Testis (tissue), 3 donors: Measurements from ENCODE around the gene LRRFIP1. TPM values are rescaled to one million over a fixed set of nuclear protein-coding genes. Genes with fewer than 3 reads are reported as not detected.

Experiments
- DNase-seq: peaks from one replicate; pipeline ENCODE4 v3.0.0-alpha.2; 2019
- H3K27ac ChIP-seq, 2 donors: fragments of 200-600 bp; sonication (generic); one replicate each; pipeline ENCODE4 v1.5.1; 2019
- H3K27me3 ChIP-seq: fragments of 200-600 bp; sonication (generic); one replicate; pipeline ENCODE4 v1.5.1; 2019
- H3K36me3 ChIP-seq: fragments of 200-600 bp; sonication (generic); one replicate; pipeline ENCODE4 v1.5.1; 2017; ENCODE audit warnings: low read depth; ENCODE audit errors: missing control alignments
- H3K4me1 ChIP-seq: fragments of 200-600 bp; sonication (generic); one replicate; pipeline ENCODE4 v1.5.1; 2019
- H3K4me3 ChIP-seq, 2 donors: fragments of 200-600 bp; sonication (generic); one replicate each; pipeline ENCODE4 v1.5.1; 2017 to 2019
- H3K9me3 ChIP-seq: fragments of 200-600 bp; sonication (generic); one replicate; pipeline ENCODE4 v1.5.1; 2017
- CTCF ChIP-seq, 3 experiments: fragments of 450-650 bp in 2 of 3; fragments of 200-600 bp in 1 of 3; sonication (generic) in 1 of 3; IDR thresholded peaks; one replicate each; pipeline ENCODE4 v1.5.1; 2016 to 2019; ENCODE audit warnings: antibody characterized with exemption in 3 of 3, mild to moderate bottlenecking in 2 of 3, moderate library complexity in 1 of 3
- POLR2A ChIP-seq: fragments of 450-650 bp; IDR thresholded peaks from one replicate; pipeline ENCODE4 v1.6.1; 2017; ENCODE audit warnings: antibody characterized with exemption, mild to moderate bottlenecking, moderate library complexity
- WGBS, 2 donors: methylation state at CpG; one replicate each; pipeline ENCODE4 v1.1.5; 2018; 5-methylcytosine and 5-hydroxymethylcytosine counted together
- intact Hi-C: fragments of 100-400 bp; cut with DNase I; formaldehyde crosslinking; loops from one replicate; pipeline ENCODE4 v1.15.1; 2023; ENCODE audit warnings: low total_unique reads
- polyA plus RNA-seq: library from polyadenylated mRNA; stranded (reverse); fragments of 350-450 nt; fragmentation: Illumina TruSeq; extraction: RNeasy Lipid Tissue Mini Kit (QIAGEN cat#74804); gene quantifications from one replicate; pipeline ENCODE4 v1.2.3, GENCODE V29; 2014; ENCODE audit warnings: low read depth, low replicate concordance; ENCODE audit not compliant: insufficient read depth
- total RNA-seq, 2 donors: library from RNA; depleted of rRNA; stranded (reverse); fragments of >200 nt; gene quantifications; one replicate each; pipeline ENCODE4 v1.2.3, GENCODE V29; 2016

The LRRFIP1 gene
- total and polyA plus RNA-seq, 3 donors from 2014 or later: 17.4 to 33.5 (median 25.5) TPM

GRCh38 chr2:237717366-237718276, 90.2 kb downstream of the LRRFIP1 start:
- no peak overlapping the region for H3K4me3 ChIP-seq
- intact Hi-C loops: no loop called here
- H3K36me3 ChIP-seq: no peaks in the 10 kb centered on the region
- DNase-seq: no peak
- H3K27ac ChIP-seq: no peak overlapping the region
- WGBS, 2 donors: 89 to 90% methylated on average over 23 to 24 of the region's 24 CpGs
- no peak for TF ChIP-seq POLR2A
- TF ChIP-seq CTCF (IDR thresholded peaks at IDR 0.05): no peak
- no peaks in the 10 kb centered on the region for H3K27me3 ChIP-seq
- H3K9me3 ChIP-seq: no peaks in the 10 kb centered on the region
- H3K4me1 ChIP-seq: no peaks in the 10 kb centered on the region

- H3K4me3 ChIP-seq: no peak overlapping the region
- no peaks in the 10 kb centered on the region for H3K36me3 ChIP-seq
- no peak overlapping the region for H3K27ac ChIP-seq
- H3K9me3 ChIP-seq: no peaks in the 10 kb centered on the region
- intact Hi-C loops: no loop called here
- no peak for DNase-seq
- no peak for TF ChIP-seq POLR2A
- H3K4me1 ChIP-seq: no peaks in the 10 kb centered on the region
- no peaks in the 10 kb centered on the region for H3K27me3 ChIP-seq
- WGBS, 2 donors: 91% methylated on average over 9 of the region's 9 CpGs
Measured at GRCh38 chr2:237718277-237718634, 90.9 kb downstream of the LRRFIP1 start.

GRCh38 chr2:237720444-237720843, 93.1 kb downstream of the LRRFIP1 start:
- DNase-seq: no peak
- no peaks in the 10 kb centered on the region for H3K4me1 ChIP-seq
- TF ChIP-seq POLR2A (no peak), CTCF (IDR thresholded peaks at IDR 0.05) (no peak)
- H3K9me3 ChIP-seq: no peaks in the 10 kb centered on the region
- 93 to 97% methylated on average over 7 of the region's 7 CpGs for WGBS, 2 donors
- no peaks in the 10 kb centered on the region for H3K36me3 ChIP-seq
- no peaks in the 10 kb centered on the region for H3K27me3 ChIP-seq
- H3K27ac ChIP-seq: no peak overlapping the region
- no peak overlapping the region for H3K4me3 ChIP-seq
- intact Hi-C loops: no loop called here

GRCh38 chr2:237720957-237721356, 93.6 kb downstream of the LRRFIP1 start:
- TF ChIP-seq POLR2A (no peak), CTCF (IDR thresholded peaks at IDR 0.05) (no peak)
- 83 to 88% methylated on average over 7 of the region's 7 CpGs for WGBS, 2 donors
- Histone ChIP-seq H3K4me3 (no peak overlapping the region), H3K27ac (no peak overlapping the region), H3K36me3 (no peaks in the 10 kb centered on the region), H3K27me3 (no peaks in the 10 kb centered on the region), H3K4me1 (no peaks in the 10 kb centered on the region), H3K9me3 (no peaks in the 10 kb centered on the region)
- DNase-seq: no peak
- intact Hi-C loops: no loop called here

GRCh38 chr2:237721458-237721857, 94.1 kb downstream of the LRRFIP1 start:
- peaks cover 2% of the 10 kb centered on the region for H3K4me1 ChIP-seq
- no peaks in the 10 kb centered on the region for H3K9me3 ChIP-seq
- 59 to 68% methylated on average over 5 of the region's 5 CpGs for WGBS, 2 donors
- no peak for DNase-seq
- no peak overlapping the region for H3K4me3 ChIP-seq
- no peak overlapping the region for H3K27ac ChIP-seq
- TF ChIP-seq POLR2A (no peak), CTCF (IDR thresholded peaks at IDR 0.05) (no peak)
- no peaks in the 10 kb centered on the region for H3K27me3 ChIP-seq
- H3K36me3 ChIP-seq: no peaks in the 10 kb centered on the region
- intact Hi-C loops: no loop called here
